Measurements from ENCODE around the gene SMU1. TPM values are rescaled to one million over a fixed set of nuclear protein-coding genes. Genes with fewer than 3 reads are reported as not detected.

SMU1 gene
- total and polyA plus RNA-seq, 4 experiments from 2014 or later = 21.8 to 33.0 (median 31.2) TPM

DNA sequence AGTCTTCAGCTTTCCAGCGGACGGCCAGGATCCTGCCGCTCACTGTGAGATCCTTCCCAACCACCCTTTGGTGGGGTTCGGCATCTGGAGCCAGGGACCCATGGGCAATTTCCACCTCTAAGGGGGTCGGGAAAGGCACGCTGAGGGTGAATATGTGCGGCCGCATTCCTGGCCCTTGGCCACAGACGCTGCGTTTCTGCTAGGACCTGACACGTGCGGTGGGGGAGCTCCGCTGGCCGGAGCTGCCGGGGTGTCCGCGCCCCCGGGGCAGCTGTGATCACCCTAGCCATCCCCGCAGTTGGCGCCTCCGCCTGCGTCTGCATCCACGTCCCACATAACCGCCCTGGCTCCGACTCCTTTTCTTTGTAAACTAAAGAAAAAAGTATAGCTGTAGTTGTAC, 56.7 kb downstream of the SMU1 start:
- Histone ChIP-seq H3K9me3 (ENCODE audit: control insufficient read depth in 1 of 2, low read length in 2 of 2) (no peaks in the 10 kb centered on the region), H3K4me3 (ENCODE audit: low read length in 2 of 2) (no peak overlapping the region), H3K27me3 (ENCODE audit: insufficient read depth, low read length) (no peaks in the 10 kb centered on the region), H3K27ac (ENCODE audit: low read depth, low read length) (no peak overlapping the region), H3K36me3 (ENCODE audit: insufficient read depth, low read length) (no peaks in the 10 kb centered on the region), H3K4me1 (ENCODE audit: insufficient read depth, low read length) (peaks cover 21% of the 10 kb centered on the region)
- peaks cover 10 to 12% of the 10 kb centered on the region in 2 donors for H3K36me3 Mint-ChIP-seq
- POLR2A ChIA-PET (ENCODE audit: partially characterized antibody) = interaction anchor here (0.9 kb wide), 1 partner anchor 18 kb away, joined by 3 read pairs; the partner anchor contains the start of gene APTX
- CTCF ChIA-PET (ENCODE audit: partially characterized antibody) = no interaction called here
- H3K27me3 Mint-ChIP-seq = no peaks in the 10 kb centered on the region
- no peak overlapping the region for H3K4me3 Mint-ChIP-seq
- H3K9me3 Mint-ChIP-seq = no peaks in the 10 kb centered on the region
- peaks cover 15 to 38% (median 30%) of the 10 kb centered on the region in 4 donors for H3K4me1 Mint-ChIP-seq
- H3K27ac Mint-ChIP-seq = no peak overlapping the region
- DNase-seq = no peak
- intact Hi-C loops (cut with micrococcal nuclease) = loop anchor here (10.0 kb wide), 1 partner anchor 795 kb away; the partner anchor contains the start of gene UBE2R2

DNA sequence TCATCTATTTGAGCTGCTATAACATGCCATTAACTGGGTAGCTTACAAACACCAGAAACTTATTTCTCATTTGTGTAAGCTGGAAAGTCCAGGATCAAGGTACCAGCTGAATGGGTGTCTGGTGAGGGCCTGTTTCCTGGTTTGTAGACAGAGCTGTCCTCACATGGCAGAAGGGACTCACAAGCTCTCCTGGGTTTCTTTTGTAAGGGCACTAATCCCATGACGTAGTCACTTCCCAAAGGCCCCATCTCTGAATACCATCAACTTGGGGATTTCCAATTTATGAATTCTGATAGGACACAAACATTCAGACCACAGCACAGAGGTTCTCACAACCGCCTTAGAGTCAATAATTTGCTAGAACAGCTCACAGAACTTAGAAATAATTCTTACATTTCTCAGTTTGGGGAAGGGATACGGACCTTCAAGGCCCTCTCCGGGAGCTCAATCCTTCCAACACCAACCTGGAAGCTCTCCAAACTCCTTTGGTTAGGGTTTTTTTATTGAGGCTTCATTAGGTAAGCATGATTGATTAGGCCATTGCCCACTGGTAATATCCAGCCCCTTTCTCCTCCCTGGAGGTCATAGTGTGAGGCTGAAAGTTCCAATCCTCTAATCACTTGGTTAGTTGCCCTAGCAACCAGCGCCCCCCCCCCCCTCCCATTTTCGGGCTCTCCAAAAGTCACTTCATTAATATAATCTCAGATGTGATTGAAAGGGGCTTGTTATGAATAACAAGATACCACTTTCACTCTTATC, 59.0 kb downstream of the SMU1 start:
- POLR2A ChIA-PET (ENCODE audit: partially characterized antibody) = no interaction called here
- no peak overlapping the region for H3K27ac ChIP-seq (ENCODE audit: low read depth, low read length)
- intact Hi-C loops (cut with micrococcal nuclease) = no loop called here
- peaks cover under 1% of the 10 kb centered on the region for H3K4me1 ChIP-seq (ENCODE audit: insufficient read depth, low read length)
- Mint-ChIP-seq H3K36me3 (peaks cover 9 to 12% of the 10 kb centered on the region in 2 donors), H3K27ac (no peak overlapping the region), H3K4me1 (peaks cover 8 to 17% (median 12%) of the 10 kb centered on the region in 4 donors), H3K27me3 (no peaks in the 10 kb centered on the region), H3K9me3 (no peaks in the 10 kb centered on the region), H3K4me3 (no peak overlapping the region)
- no peaks in the 10 kb centered on the region for H3K9me3 ChIP-seq (ENCODE audit: control insufficient read depth in 1 of 2, low read length in 2 of 2)
- no peak for DNase-seq
- CTCF ChIA-PET (ENCODE audit: partially characterized antibody) = interaction anchor here (0.7 kb wide), 1 partner anchor 35 kb away, joined by 4 read pairs; no protein-coding TSS in a partner anchor
- H3K27me3 ChIP-seq (ENCODE audit: insufficient read depth, low read length) = no peaks in the 10 kb centered on the region
- H3K4me3 ChIP-seq (ENCODE audit: low read length in 2 of 2) = no peak overlapping the region
- no peaks in the 10 kb centered on the region for H3K36me3 ChIP-seq (ENCODE audit: insufficient read depth, low read length)

DNA sequence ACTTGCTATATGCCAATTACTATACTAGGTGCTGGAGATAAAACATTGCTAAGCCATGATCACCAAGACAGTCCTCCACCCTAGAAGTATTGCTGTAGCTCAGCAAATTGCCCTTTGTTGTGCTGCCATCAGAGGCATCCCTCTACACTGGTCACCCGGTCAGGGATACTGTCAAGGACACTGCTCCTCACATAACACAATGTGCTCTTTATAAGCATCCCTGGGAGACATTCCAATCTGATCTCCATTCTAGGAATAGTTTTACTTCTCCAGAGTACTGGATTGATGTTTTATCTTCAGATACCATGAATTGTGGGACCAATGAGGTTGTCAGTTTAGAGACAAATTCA, 61.8 kb downstream of the SMU1 start:
- Mint-ChIP-seq H3K4me3 (no peak overlapping the region), H3K27ac (peak overlapping the region in 1 of 7 donors; percentile 38), H3K4me1 (peaks cover 0 to 1% (median under 1%) of the 10 kb centered on the region in 4 donors), H3K36me3 (peaks cover 0 to 3% of the 10 kb centered on the region in 2 donors), H3K27me3 (no peaks in the 10 kb centered on the region), H3K9me3 (no peaks in the 10 kb centered on the region)
- DNase-seq = no peak
- Histone ChIP-seq H3K27me3 (ENCODE audit: insufficient read depth, low read length) (no peaks in the 10 kb centered on the region), H3K4me1 (ENCODE audit: insufficient read depth, low read length) (no peaks in the 10 kb centered on the region), H3K4me3 (ENCODE audit: low read length in 2 of 2) (no peak overlapping the region), H3K27ac (ENCODE audit: low read depth, low read length) (no peak overlapping the region), H3K36me3 (ENCODE audit: insufficient read depth, low read length) (no peaks in the 10 kb centered on the region), H3K9me3 (ENCODE audit: control insufficient read depth in 1 of 2, low read length in 2 of 2) (no peaks in the 10 kb centered on the region)
- POLR2A ChIA-PET (ENCODE audit: partially characterized antibody) = interaction anchor here (2.1 kb wide), 1 partner anchor 10 kb away, joined by 6 read pairs; the partner anchor contains the start of gene DNAJA1
- CTCF ChIA-PET (ENCODE audit: partially characterized antibody) = no interaction called here
- intact Hi-C loops (cut with micrococcal nuclease) = no loop called here

DNA sequence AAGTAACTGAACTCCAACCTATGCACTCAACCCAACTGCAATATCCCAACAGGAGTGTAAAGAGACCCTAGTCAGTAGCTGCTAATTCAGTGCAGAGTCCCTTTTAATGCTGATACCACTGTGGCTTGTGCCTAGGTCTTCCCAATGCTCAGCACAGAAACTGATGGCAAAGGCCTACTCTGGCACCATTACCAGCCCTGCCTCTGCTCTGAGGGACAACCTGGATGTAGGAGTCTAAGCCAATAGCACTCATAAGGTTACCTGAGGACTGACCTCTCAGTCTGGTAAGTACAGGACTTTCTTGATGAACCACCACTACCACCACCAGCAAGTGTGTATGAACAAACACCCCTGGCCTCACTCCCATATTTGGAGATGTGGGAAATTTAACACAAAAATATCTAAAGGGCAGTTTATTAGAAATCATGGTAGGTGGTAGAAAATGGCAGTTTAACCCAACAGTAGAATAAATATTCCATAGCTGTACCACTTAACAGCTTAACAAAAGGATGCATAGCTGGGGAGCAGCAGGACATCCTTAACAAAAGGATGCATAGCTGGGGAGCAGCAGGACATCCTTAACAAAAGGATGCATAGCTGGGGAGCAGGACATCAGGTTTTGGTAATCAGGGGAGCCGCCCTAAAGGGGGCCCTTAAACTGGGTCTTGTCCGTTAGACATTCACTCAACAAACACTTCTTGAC, 62.4 kb downstream of the SMU1 start:
- H3K27ac ChIP-seq (ENCODE audit: low read depth, low read length) = no peak overlapping the region
- DNase-seq = no peak
- H3K4me3 ChIP-seq (ENCODE audit: low read length in 2 of 2) = no peak overlapping the region
- no peak overlapping the region for H3K4me3 Mint-ChIP-seq
- H3K4me1 ChIP-seq (ENCODE audit: insufficient read depth, low read length) = no peaks in the 10 kb centered on the region
- H3K4me1 Mint-ChIP-seq = peaks cover 0 to 1% (median under 1%) of the 10 kb centered on the region in 4 donors
- H3K36me3 ChIP-seq (ENCODE audit: insufficient read depth, low read length) = no peaks in the 10 kb centered on the region
- ChIA-PET POLR2A (ENCODE audit: partially characterized antibody) (interaction anchor here (2.1 kb wide), 1 partner anchor 11 kb away, joined by 6 read pairs; the partner anchor contains the start of gene DNAJA1), CTCF (ENCODE audit: partially characterized antibody) (no interaction called here)
- H3K36me3 Mint-ChIP-seq = no peaks in the 10 kb centered on the region
- H3K27me3 ChIP-seq (ENCODE audit: insufficient read depth, low read length) = no peaks in the 10 kb centered on the region
- intact Hi-C loops (cut with micrococcal nuclease) = no loop called here
- no peaks in the 10 kb centered on the region for H3K27me3 Mint-ChIP-seq
- peak overlapping the region in 1 of 7 donors; percentile 38 for H3K27ac Mint-ChIP-seq
- H3K9me3 Mint-ChIP-seq = no peaks in the 10 kb centered on the region
- H3K9me3 ChIP-seq (ENCODE audit: control insufficient read depth in 1 of 2, low read length in 2 of 2) = no peaks in the 10 kb centered on the region

DNA sequence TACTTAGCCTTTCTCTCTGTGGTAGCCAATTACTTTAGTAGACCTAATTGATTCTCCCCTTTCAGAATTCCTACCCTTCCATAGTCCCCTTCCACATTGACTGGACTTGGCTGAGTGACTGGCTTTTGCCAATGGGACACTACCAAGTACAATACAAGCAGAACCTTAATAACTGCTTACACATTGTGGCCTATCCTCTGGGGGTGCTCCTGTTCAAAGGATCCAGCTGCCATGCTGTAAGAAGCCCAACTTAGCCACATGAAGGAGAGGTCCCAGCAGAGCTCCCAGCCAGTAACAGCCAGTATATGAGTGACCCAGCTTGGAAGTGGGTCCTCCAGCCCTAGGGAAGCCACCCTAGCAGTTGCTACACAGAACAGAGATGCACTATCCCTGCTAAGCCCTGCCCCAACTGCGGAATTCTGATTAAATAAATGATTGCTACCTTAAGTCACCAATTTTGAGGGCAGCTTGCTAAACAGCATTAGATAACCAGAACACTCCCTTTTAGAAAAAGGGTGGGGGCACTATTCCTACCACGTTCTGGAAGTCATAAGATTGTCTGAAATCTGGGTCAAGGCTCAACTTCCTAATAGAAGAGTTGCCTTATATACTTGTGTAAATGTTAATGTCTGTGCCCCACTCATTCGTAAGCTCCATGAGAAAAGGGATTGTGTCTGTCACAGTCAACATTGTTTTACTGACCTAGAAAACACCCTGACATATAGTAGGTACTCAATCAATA, 64.0 kb downstream of the SMU1 start:
- Histone ChIP-seq H3K4me3 (ENCODE audit: low read length in 2 of 2) (no peak overlapping the region), H3K9me3 (ENCODE audit: control insufficient read depth in 1 of 2, low read length in 2 of 2) (no peaks in the 10 kb centered on the region), H3K36me3 (ENCODE audit: insufficient read depth, low read length) (no peaks in the 10 kb centered on the region), H3K4me1 (ENCODE audit: insufficient read depth, low read length) (no peaks in the 10 kb centered on the region), H3K27ac (ENCODE audit: low read depth, low read length) (no peak overlapping the region), H3K27me3 (ENCODE audit: insufficient read depth, low read length) (no peaks in the 10 kb centered on the region)
- H3K36me3 Mint-ChIP-seq = no peaks in the 10 kb centered on the region
- no peaks in the 10 kb centered on the region for H3K27me3 Mint-ChIP-seq
- H3K9me3 Mint-ChIP-seq = no peaks in the 10 kb centered on the region
- DNase-seq = no peak
- H3K27ac Mint-ChIP-seq = peak overlapping the region in 1 of 7 donors; percentile 31
- H3K4me3 Mint-ChIP-seq = no peak overlapping the region
- CTCF ChIA-PET (ENCODE audit: partially characterized antibody) = interaction anchor here (0.8 to 1.3 kb wide), 3 partner anchors 12 to 633 kb away, joined by 3 read pairs; no protein-coding TSS in a partner anchor
- H3K4me1 Mint-ChIP-seq = peaks cover 0 to 1% (median under 1%) of the 10 kb centered on the region in 4 donors
- POLR2A ChIA-PET (ENCODE audit: partially characterized antibody) = interaction anchor here (0.9 kb wide), 1 partner anchor 13 kb away, joined by 4 read pairs; the partner anchor contains the start of gene DNAJA1
- intact Hi-C loops (cut with micrococcal nuclease) = no loop called here

DNA sequence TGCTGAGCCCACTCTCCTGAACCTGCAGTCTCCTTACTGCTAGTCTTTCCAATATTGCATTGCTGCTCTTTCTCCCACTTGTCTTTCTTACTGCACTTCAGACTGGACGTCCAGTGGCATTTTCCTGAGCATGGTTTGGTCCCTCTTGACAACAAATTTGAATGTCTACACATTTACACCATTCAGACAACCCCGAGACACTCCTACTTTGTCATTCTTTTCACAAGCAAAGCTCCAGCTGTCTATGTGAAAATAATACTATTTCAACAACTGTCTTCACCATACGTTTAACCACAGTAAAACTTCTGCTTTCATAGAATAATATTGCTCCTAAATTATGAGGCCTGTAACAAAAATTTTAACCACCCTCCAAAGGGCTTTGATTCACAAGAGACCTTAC, 64.6 kb downstream of the SMU1 start:
- Mint-ChIP-seq H3K27me3 (no peaks in the 10 kb centered on the region), H3K36me3 (no peaks in the 10 kb centered on the region), H3K27ac (no peak overlapping the region), H3K4me3 (no peak overlapping the region), H3K4me1 (peaks cover 0 to 1% (median 0%) of the 10 kb centered on the region in 4 donors), H3K9me3 (no peaks in the 10 kb centered on the region)
- DNase-seq = no peak
- H3K4me1 ChIP-seq (ENCODE audit: insufficient read depth, low read length) = no peaks in the 10 kb centered on the region
- H3K27ac ChIP-seq (ENCODE audit: low read depth, low read length) = no peak overlapping the region
- CTCF ChIA-PET (ENCODE audit: partially characterized antibody) = no interaction called here
- no peak overlapping the region for H3K4me3 ChIP-seq (ENCODE audit: low read length in 2 of 2)
- H3K9me3 ChIP-seq (ENCODE audit: control insufficient read depth in 1 of 2, low read length in 2 of 2) = no peaks in the 10 kb centered on the region
- no peaks in the 10 kb centered on the region for H3K27me3 ChIP-seq (ENCODE audit: insufficient read depth, low read length)
- POLR2A ChIA-PET (ENCODE audit: partially characterized antibody) = interaction anchor here (0.9 kb wide), 1 partner anchor 14 kb away, joined by 4 read pairs; the partner anchor contains the start of gene DNAJA1
- H3K36me3 ChIP-seq (ENCODE audit: insufficient read depth, low read length) = no peaks in the 10 kb centered on the region
- intact Hi-C loops (cut with micrococcal nuclease) = no loop called here
